GM12878 (cell line): ENCODE results near the gene RGP1. TPM values are rescaled to one million over a fixed set of nuclear protein-coding genes. Genes with fewer than 3 reads are reported as not detected.

Experiments used
- DPF2 ChIP-seq: fragments of 450-650 bp; IDR thresholded peaks from 2 replicates; pipeline ENCODE4 v1.6.1; 2017; ENCODE audit warnings: mild to moderate bottlenecking
- EED ChIP-seq: sonication (generic); IDR thresholded peaks from 2 replicates; pipeline ENCODE4 v1.6.1; 2016; ENCODE audit warnings: antibody characterized with exemption, low read depth
- KLF5 ChIP-seq: fragments of 450-650 bp; IDR thresholded peaks from 2 replicates; pipeline ENCODE4 v1.6.1; 2014; ENCODE audit warnings: mild to moderate bottlenecking; ENCODE audit not compliant: partially characterized antibody
- LARP7 ChIP-seq: fragments of 450-650 bp; IDR thresholded peaks from 2 replicates; pipeline ENCODE4 v1.6.1; 2017; ENCODE audit warnings: mild to moderate bottlenecking
- MEF2B ChIP-seq: fragments of 450-650 bp; IDR thresholded peaks from 2 replicates; pipeline ENCODE4 v1.6.1; 2018; ENCODE audit warnings: mild to moderate bottlenecking, moderate library complexity; ENCODE audit not compliant: partially characterized antibody, poor library complexity, severe bottlenecking
- MTA2 ChIP-seq: fragments of 450-650 bp; IDR thresholded peaks from 2 replicates; pipeline ENCODE4 v1.6.1; 2016; ENCODE audit warnings: low read depth, mild to moderate bottlenecking, moderate library complexity
- MXI1 ChIP-seq: fragments of 150-350 bp; IDR thresholded peaks from 2 replicates; pipeline ENCODE4 v1.6.1; 2011; ENCODE audit warnings: low read depth, mild to moderate bottlenecking, inconsistent platforms, low read length, improper control_type of control experiment
- NR2F1 ChIP-seq: fragments of 450-650 bp; conservative IDR thresholded peaks from 2 replicates; pipeline ENCODE4 v1.6.1; 2017; ENCODE audit warnings: mild to moderate bottlenecking
- NRF1 ChIP-seq: conservative IDR thresholded peaks from 2 replicates; pipeline ENCODE4 v1.6.1; 2011; ENCODE audit warnings: mild to moderate bottlenecking, low read depth, low read length, improper control_type of control experiment
- PAX8 ChIP-seq: fragments of 450-650 bp; IDR thresholded peaks from 2 replicates; pipeline ENCODE4 v1.6.1; 2017; ENCODE audit warnings: mild to moderate bottlenecking, moderate library complexity
- POLR2A ChIP-seq: IDR thresholded peaks from 2 replicates; pipeline ENCODE4 v1.6.1; 2011; ENCODE audit warnings: low read depth, mild to moderate bottlenecking, low read length
- RELA ChIP-seq: fragments of 450-650 bp; IDR thresholded peaks from 2 replicates; pipeline ENCODE4 v1.8.0; 2014; ENCODE audit warnings: borderline replicate concordance; ENCODE audit not compliant: partially characterized antibody
- SUPT20H ChIP-seq: IDR thresholded peaks from 2 replicates; pipeline ENCODE4 v1.6.1; 2011; ENCODE audit warnings: low read depth, mild to moderate bottlenecking, low read length, moderate library complexity, borderline replicate concordance; ENCODE audit not compliant: control insufficient read depth
- SUZ12 ChIP-seq: fragments of 200-600 bp; sonication (generic); IDR thresholded peaks from one replicate; pipeline ENCODE4 v1.6.1; 2018; ENCODE audit warnings: antibody characterized with exemption, mild to moderate bottlenecking; ENCODE audit not compliant: unreplicated experiment
- TARDBP ChIP-seq: IDR thresholded peaks from 2 replicates; pipeline ENCODE4 v1.6.1; 2016; ENCODE audit warnings: borderline replicate concordance
- ZNF207 ChIP-seq: fragments of 450-650 bp; IDR thresholded peaks from 2 replicates; pipeline ENCODE4 v1.6.1; 2014; ENCODE audit warnings: antibody characterized with exemption, mild to moderate bottlenecking, borderline replicate concordance
- ZZZ3 ChIP-seq: IDR thresholded peaks from 2 replicates; pipeline ENCODE4 v1.6.1; 2011; ENCODE audit warnings: low read depth; ENCODE audit not compliant: control insufficient read depth, insufficient read length
- polyA plus RNA-seq, 11 experiments: library from polyadenylated mRNA; depleted of rRNA in 4 of 11; unstranded in 6 of 11; stranded (reverse) in 5 of 11; fragments of >200 nt; fragmentation: Nextera tagmentation in 4 of 11; fragmentation: Illumina TruSeq in 1 of 11; extraction: Ambion mirVana in 4 of 11; extraction: Trizol in 1 of 11; gene quantifications; 1 replicate in 1 of 11; 2 replicates in 10 of 11; pipeline versions ENCODE4 v1.2.1 to v1.2.3, GENCODE V29; 2011 to 2016; ENCODE audit warnings: inconsistent platforms in 2 of 11, missing spikeins in 2 of 11, low read depth in 1 of 11
- total RNA-seq, 4 experiments: library from RNA; depleted of rRNA in 3 of 4; stranded (reverse); fragments of >200 nt in 3 of 4; fragmentation: Illumina TruSeq in 1 of 4; extraction: Trizol in 1 of 4; gene quantifications; 2 replicates each; pipeline versions ENCODE4 v1.2.1 to v1.2.3, GENCODE V29; 2013 to 2021
- TF ChIP-seq, protein P1 (sequence below): IDR thresholded peaks from 2 replicates; pipeline ENCODE4 v1.6.1; 2011; ENCODE audit warnings: borderline replicate concordance, low read depth, mild to moderate bottlenecking, moderate library complexity, low read length; ENCODE audit not compliant: insufficient read depth, poor library complexity, severe bottlenecking
- TF ChIP-seq, protein P2 (sequence below): fragments of 450-650 bp; conservative IDR thresholded peaks from 2 replicates; pipeline ENCODE4 v1.6.1; 2017; ENCODE audit warnings: mild to moderate bottlenecking, moderate library complexity
- TF ChIP-seq, protein P3 (sequence below): IDR thresholded peaks from 2 replicates; pipeline ENCODE4 v1.6.1; 2012; ENCODE audit warnings: low read depth, low read length, improper control_type of control experiment
- TF ChIP-seq, protein P4 (sequence below): fragments of 450-650 bp; IDR thresholded peaks from 2 replicates; pipeline ENCODE4 v1.6.1; 2017; ENCODE audit warnings: mild to moderate bottlenecking, moderate library complexity

RGP1 gene
- total and polyA plus RNA-seq, 10 of the 15 experiments (the other 5 are each of a cell fraction or from before 2014, with no cell fraction given) = 0.44 to 14.9 (median 7.4) TPM

DNA sequence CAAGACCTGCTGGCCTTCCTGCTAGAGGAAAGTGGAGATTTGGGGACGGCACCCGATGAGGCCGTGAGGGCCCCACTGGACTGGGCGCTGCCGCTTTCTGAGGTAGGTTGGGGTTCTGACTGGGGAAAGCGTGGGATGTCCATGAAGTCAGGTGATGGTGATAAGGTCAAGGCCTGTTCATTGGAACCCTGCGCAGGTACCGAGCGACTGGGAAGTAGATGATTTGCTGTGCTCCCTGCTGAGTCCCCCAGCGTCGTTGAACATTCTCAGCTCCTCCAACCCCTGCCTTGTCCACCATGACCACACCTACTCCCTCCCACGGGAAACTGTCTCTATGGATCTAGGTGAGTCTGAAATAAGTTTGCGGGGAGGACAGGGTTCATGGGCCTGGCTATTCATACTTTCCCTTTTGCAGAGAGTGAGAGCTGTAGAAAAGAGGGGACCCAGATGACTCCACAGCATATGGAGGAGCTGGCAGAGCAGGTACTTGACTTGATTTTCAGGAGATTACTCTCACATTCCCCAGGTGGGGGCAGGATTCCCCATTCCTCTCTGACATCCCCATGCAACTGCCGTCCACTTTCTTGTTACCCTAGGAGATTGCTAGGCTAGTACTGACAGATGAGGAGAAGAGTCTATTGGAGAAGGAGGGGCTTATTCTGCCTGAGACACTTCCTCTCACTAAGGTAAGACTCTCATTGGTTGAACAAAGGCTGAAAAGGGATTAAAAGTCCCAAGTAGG is 16.1 kb upstream of the RGP1 start (continued):
- TF ChIP-seq, protein P1, sequence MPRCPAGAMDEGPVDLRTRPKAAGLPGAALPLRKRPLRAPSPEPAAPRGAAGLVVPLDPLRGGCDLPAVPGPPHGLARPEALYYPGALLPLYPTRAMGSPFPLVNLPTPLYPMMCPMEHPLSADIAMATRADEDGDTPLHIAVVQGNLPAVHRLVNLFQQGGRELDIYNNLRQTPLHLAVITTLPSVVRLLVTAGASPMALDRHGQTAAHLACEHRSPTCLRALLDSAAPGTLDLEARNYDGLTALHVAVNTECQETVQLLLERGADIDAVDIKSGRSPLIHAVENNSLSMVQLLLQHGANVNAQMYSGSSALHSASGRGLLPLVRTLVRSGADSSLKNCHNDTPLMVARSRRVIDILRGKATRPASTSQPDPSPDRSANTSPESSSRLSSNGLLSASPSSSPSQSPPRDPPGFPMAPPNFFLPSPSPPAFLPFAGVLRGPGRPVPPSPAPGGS = no peak
- TF ChIP-seq EED (no peak), KLF5 (no peak), NRF1 (peak; percentile 24; the same call in 1 of the 2 replicates), PAX8 (no peak), MEF2B (no peak), RELA (no peak), NR2F1 (peak; percentile 32), ZZZ3 (no peak), DPF2 (peak; percentile 30; the same call in 1 of the 2 replicates), LARP7 (peak; percentile 93), SUZ12 (no peak), MXI1 (no peak; the same call in 1 of the 2 replicates), SUPT20H (no peak), ZNF207 (no peak), POLR2A (no peak), MTA2 (peak; percentile 42; the same call in 1 of the 2 replicates), TARDBP (no peak)
- TF ChIP-seq, protein P2, sequence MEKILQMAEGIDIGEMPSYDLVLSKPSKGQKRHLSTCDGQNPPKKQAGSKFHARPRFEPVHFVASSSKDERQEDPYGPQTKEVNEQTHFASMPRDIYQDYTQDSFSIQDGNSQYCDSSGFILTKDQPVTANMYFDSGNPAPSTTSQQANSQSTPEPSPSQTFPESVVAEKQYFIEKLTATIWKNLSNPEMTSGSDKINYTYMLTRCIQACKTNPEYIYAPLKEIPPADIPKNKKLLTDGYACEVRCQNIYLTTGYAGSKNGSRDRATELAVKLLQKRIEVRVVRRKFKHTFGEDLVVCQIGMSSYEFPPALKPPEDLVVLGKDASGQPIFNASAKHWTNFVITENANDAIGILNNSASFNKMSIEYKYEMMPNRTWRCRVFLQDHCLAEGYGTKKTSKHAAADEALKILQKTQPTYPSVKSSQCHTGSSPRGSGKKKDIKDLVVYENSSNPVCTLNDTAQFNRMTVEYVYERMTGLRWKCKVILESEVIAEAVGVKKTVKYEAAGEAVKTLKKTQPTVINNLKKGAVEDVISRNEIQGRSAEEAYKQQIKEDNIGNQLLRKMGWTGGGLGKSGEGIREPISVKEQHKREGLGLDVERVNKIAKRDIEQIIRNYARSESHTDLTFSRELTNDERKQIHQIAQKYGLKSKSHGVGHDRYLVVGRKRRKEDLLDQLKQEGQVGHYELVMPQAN = peak; percentile 73
- TF ChIP-seq, protein P3, sequence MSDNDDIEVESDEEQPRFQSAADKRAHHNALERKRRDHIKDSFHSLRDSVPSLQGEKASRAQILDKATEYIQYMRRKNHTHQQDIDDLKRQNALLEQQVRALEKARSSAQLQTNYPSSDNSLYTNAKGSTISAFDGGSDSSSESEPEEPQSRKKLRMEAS = no peak
- TF ChIP-seq, protein P4, sequence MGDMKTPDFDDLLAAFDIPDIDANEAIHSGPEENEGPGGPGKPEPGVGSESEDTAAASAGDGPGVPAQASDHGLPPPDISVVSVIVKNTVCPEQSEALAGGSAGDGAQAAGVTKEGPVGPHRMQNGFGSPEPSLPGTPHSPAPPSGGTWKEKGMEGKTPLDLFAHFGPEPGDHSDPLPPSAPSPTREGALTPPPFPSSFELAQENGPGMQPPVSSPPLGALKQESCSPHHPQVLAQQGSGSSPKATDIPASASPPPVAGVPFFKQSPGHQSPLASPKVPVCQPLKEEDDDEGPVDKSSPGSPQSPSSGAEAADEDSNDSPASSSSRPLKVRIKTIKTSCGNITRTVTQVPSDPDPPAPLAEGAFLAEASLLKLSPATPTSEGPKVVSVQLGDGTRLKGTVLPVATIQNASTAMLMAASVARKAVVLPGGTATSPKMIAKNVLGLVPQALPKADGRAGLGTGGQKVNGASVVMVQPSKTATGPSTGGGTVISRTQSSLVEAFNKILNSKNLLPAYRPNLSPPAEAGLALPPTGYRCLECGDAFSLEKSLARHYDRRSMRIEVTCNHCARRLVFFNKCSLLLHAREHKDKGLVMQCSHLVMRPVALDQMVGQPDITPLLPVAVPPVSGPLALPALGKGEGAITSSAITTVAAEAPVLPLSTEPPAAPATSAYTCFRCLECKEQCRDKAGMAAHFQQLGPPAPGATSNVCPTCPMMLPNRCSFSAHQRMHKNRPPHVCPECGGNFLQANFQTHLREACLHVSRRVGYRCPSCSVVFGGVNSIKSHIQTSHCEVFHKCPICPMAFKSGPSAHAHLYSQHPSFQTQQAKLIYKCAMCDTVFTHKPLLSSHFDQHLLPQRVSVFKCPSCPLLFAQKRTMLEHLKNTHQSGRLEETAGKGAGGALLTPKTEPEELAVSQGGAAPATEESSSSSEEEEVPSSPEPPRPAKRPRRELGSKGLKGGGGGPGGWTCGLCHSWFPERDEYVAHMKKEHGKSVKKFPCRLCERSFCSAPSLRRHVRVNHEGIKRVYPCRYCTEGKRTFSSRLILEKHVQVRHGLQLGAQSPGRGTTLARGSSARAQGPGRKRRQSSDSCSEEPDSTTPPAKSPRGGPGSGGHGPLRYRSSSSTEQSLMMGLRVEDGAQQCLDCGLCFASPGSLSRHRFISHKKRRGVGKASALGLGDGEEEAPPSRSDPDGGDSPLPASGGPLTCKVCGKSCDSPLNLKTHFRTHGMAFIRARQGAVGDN = 0 out of 2 replicates have a peak, but pooled peaks have one; percentile 14
